CD8-positive, alpha-beta memory T cell (primary cell): Measurements from ENCODE around the gene DAP3. TPM values are rescaled to one million over a fixed set of nuclear protein-coding genes. Genes with fewer than 3 reads are reported as not detected.
"Not testable (repeated sequence)": the region's sequence is repeated elsewhere in the genome, so short reads cannot be mapped to it uniquely, and the experiment has no call there.

ENCODE experiments used
- CTCF ChIA-PET: fragments of 350-600 bp; sonication (Branson Sonifier 250); formaldehyde crosslinking; loops from one replicate; lab custom pipeline; 2021; ENCODE audit warnings: antibody characterized with exemption; lab: Charles Lee
- POLR2A ChIA-PET: fragments of 350-600 bp; sonication (Branson Sonifier 250); formaldehyde crosslinking; loops from one replicate; lab custom pipeline; 2021; ENCODE audit warnings: antibody characterized with exemption; lab: Charles Lee
- DNase-seq, 5 donors: peaks; one replicate each; pipeline versions ENCODE4 v3.0.0 to v3.0.0-alpha.2; 2020 to 2022; ENCODE audit warnings: mixed read lengths in 1 of 5
- H3K27ac ChIP-seq: one replicate; pipeline ENCODE4 v1.7.0; 2013; ENCODE audit warnings: low read depth, mild to moderate bottlenecking, low read length, moderate library complexity
- H3K27me3 ChIP-seq: 2 replicates; pipeline ENCODE4 v1.7.0; 2013; ENCODE audit warnings: low read length, mild to moderate bottlenecking; ENCODE audit not compliant: insufficient read depth, poor library complexity, severe bottlenecking
- H3K36me3 ChIP-seq: 2 replicates; pipeline ENCODE4 v1.7.0; 2013; ENCODE audit warnings: mild to moderate bottlenecking, low read length, moderate library complexity; ENCODE audit not compliant: insufficient read depth
- H3K4me1 ChIP-seq: 2 replicates; pipeline ENCODE4 v1.7.0; 2013; ENCODE audit warnings: mild to moderate bottlenecking, low read length, moderate library complexity; ENCODE audit not compliant: insufficient read depth
- H3K4me3 ChIP-seq: 2 replicates; pipeline ENCODE4 v1.7.0; 2013; ENCODE audit warnings: mild to moderate bottlenecking, low read length
- H3K9me3 ChIP-seq: 2 replicates; pipeline ENCODE4 v1.7.0; 2013; ENCODE audit warnings: mild to moderate bottlenecking, low read length
- H3K27ac Mint-ChIP-seq, 8 donors: one replicate each; pipeline ENCODE4 v1.8.0; 2020 to 2021; ENCODE audit warnings: mixed read lengths in 8 of 8, mild to moderate bottlenecking in 6 of 8, inconsistent platforms in 3 of 8, moderate library complexity in 3 of 8
- H3K27me3 Mint-ChIP-seq, 2 donors: one replicate each; pipeline ENCODE4 v1.8.0; 2020 to 2021; ENCODE audit warnings: mixed read lengths in 2 of 2, mild to moderate bottlenecking in 1 of 2, moderate library complexity in 1 of 2
- H3K36me3 Mint-ChIP-seq, 3 donors: one replicate each; pipeline ENCODE4 v1.8.0; 2020 to 2021; ENCODE audit warnings: mixed read lengths in 3 of 3, inconsistent platforms in 1 of 3, mild to moderate bottlenecking in 1 of 3
- H3K4me1 Mint-ChIP-seq, 3 donors: one replicate each; pipeline ENCODE4 v1.8.0; 2020 to 2021; ENCODE audit warnings: mixed read lengths in 3 of 3, inconsistent platforms in 1 of 3, mild to moderate bottlenecking in 1 of 3
- H3K4me3 Mint-ChIP-seq, 7 donors: one replicate each; pipeline ENCODE4 v1.8.0; 2020 to 2021; ENCODE audit warnings: mixed read lengths in 7 of 7, mild to moderate bottlenecking in 6 of 7, moderate library complexity in 4 of 7, inconsistent platforms in 2 of 7
- H3K9me3 Mint-ChIP-seq, 5 donors: one replicate each; pipeline ENCODE4 v1.8.0; 2020 to 2022; ENCODE audit warnings: mixed read lengths in 5 of 5, mild to moderate bottlenecking in 3 of 5, moderate library complexity in 2 of 5, inconsistent platforms in 1 of 5
- polyA plus RNA-seq: library from polyadenylated mRNA; unstranded; fragments of 300-500 nt; fragmentation: Illumina TruSeq; gene quantifications from one replicate; pipeline ENCODE4 v1.2.3, GENCODE V29; 2021
- total RNA-seq, 2 experiments: library from RNA; stranded (reverse); gene quantifications; one replicate each; pipeline ENCODE4 v1.2.3, GENCODE V29; 2021

Gene DAP3
- total and polyA plus RNA-seq, 3 experiments from 2014 or later = 96.7 to 160 (median 156) TPM

DNA sequence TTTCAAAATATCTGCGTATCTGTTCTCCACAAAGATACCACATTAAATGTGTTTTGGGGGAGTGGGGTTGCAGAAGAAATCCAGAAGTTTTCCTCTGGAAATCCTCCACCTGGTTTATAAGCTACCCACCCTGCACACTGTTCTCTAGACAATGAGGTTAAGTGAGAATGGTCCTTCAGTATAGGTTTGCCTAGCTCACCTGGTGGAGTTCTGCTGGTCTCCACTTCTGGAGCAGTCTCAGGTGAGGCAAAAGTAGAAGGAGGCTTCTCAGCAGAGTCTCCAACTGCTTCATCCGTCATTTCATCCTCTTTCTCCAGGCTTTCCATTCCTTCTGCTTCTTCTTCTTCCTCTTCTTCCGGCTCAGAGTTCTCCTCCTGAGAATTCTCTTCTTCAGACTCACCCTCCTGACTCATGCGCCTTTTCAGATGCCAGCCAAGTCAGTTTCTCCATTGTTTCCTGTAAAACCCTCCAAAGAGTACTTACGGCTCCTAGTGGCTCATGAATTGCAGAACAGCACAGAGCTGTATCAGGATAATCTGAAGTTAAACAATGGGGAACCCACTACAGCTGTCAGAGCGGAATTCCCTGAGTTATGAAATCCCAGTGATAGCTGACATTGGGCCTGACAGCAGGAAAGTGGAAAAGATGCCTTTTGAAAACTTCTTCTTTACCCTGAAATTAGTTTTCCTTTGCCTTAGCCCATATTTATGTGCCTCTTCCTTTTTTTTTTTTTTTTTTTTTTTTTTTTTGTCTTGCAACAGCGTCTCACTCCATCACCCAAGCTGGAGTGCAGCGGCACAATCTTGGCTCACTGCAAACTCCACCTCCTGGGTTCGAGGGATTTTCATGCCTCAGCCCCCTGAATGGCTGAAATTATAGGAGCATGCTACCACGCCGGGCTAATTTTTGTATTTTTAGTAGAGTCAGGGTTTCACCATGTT lies 40.4 kb upstream of the DAP3 start:
- H3K36me3 Mint-ChIP-seq = peaks cover 0 to 3% (median 0%) of the 10 kb centered on the region in 3 donors
- Histone ChIP-seq H3K4me1 (no peaks in the 10 kb centered on the region), H3K27ac (no peak overlapping the region), H3K27me3 (no peaks in the 10 kb centered on the region), H3K4me3 (no peak overlapping the region), H3K9me3 (no peaks in the 10 kb centered on the region), H3K36me3 (no peaks in the 10 kb centered on the region)
- ChIA-PET POLR2A (interaction anchor here (0.7 kb wide), 1 partner anchor 76 kb away, joined by 7 read pairs; no protein-coding TSS in a partner anchor), CTCF (no interaction called here)
- H3K27ac Mint-ChIP-seq = peak overlapping the region in 1 of 8 donors; percentile 25
- no peaks in the 10 kb centered on the region for H3K4me1 Mint-ChIP-seq
- peaks cover 1 to 4% of the 10 kb centered on the region in 2 donors for H3K27me3 Mint-ChIP-seq
- no peaks in the 10 kb centered on the region for H3K9me3 Mint-ChIP-seq
- no peak overlapping the region for H3K4me3 Mint-ChIP-seq
- no peak for DNase-seq

DNA sequence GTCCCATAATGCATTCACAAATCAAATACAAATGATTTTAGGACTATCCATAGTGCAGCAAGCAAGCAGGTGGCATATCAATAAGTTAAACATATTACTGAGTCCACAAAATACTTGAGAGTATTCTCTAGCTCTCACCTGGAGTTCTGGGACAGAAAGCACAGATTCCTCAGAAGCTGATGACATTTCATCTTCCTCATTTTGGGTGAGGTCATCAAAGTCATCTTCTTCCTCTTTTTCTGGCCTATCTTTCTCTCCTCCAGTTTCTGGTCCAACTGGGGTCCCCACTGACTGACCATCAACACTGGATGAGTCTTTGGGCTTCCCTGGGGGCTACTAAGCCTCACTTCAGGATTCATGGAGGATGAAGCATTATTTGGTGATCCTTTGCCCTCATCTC lies 39.2 kb upstream of the DAP3 start:
- Mint-ChIP-seq H3K4me1 (no peaks in the 10 kb centered on the region), H3K27me3 (peaks cover 1 to 4% of the 10 kb centered on the region in 2 donors), H3K4me3 (no peak overlapping the region), H3K27ac (no peak overlapping the region), H3K36me3 (no peaks in the 10 kb centered on the region), H3K9me3 (no peaks in the 10 kb centered on the region)
- Histone ChIP-seq H3K27me3 (no peaks in the 10 kb centered on the region), H3K4me1 (no peaks in the 10 kb centered on the region), H3K4me3 (no peak overlapping the region), H3K9me3 (no peaks in the 10 kb centered on the region), H3K36me3 (no peaks in the 10 kb centered on the region), H3K27ac (no peak overlapping the region)
- POLR2A ChIA-PET = no interaction called here
- CTCF ChIA-PET = no interaction called here
- no peak for DNase-seq

DNA sequence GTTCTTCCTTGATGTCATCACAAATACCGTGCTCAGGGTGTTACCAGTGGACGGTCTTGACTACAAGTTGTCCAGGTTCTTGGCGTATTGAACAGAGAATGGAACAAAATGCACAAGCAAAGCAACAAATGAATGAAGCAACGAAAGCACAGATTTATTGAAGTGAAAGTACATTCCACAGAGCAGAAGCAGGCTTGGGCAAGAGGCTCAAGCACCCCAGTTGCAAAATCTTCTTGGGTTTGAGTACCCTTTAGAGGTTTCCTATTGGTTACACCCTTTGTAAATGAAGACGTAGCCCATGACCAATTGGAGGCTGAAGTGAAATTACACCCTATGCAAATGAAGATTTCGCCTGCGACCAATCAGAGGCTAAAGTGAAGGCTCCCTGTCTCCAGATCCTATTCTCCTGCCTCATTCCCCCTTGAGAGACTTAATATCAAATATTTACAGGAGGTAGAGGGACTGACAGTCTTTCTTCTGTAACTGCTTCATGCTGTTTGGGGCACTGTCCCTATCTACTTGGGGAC lies 38.6 kb upstream of the DAP3 start:
- no peaks in the 10 kb centered on the region for H3K4me1 ChIP-seq
- no peak overlapping the region for H3K27ac Mint-ChIP-seq
- no peaks in the 10 kb centered on the region for H3K36me3 ChIP-seq
- H3K36me3 Mint-ChIP-seq = no peaks in the 10 kb centered on the region
- peaks cover 1 to 4% of the 10 kb centered on the region in 2 donors for H3K27me3 Mint-ChIP-seq
- no peaks in the 10 kb centered on the region for H3K27me3 ChIP-seq
- H3K4me1 Mint-ChIP-seq = no peaks in the 10 kb centered on the region
- DNase-seq = no peak
- H3K9me3 Mint-ChIP-seq = no peaks in the 10 kb centered on the region
- no peak overlapping the region for H3K27ac ChIP-seq
- H3K4me3 Mint-ChIP-seq = no peak overlapping the region
- CTCF ChIA-PET = interaction anchor here (1.7 kb wide), 1 partner anchor 12 kb away, joined by 3 read pairs; no protein-coding TSS in a partner anchor
- POLR2A ChIA-PET = interaction anchor here (0.6 kb wide), 1 partner anchor 456 kb away, joined by 5 read pairs; no protein-coding TSS in a partner anchor
- no peak overlapping the region for H3K4me3 ChIP-seq
- no peaks in the 10 kb centered on the region for H3K9me3 ChIP-seq

DNA sequence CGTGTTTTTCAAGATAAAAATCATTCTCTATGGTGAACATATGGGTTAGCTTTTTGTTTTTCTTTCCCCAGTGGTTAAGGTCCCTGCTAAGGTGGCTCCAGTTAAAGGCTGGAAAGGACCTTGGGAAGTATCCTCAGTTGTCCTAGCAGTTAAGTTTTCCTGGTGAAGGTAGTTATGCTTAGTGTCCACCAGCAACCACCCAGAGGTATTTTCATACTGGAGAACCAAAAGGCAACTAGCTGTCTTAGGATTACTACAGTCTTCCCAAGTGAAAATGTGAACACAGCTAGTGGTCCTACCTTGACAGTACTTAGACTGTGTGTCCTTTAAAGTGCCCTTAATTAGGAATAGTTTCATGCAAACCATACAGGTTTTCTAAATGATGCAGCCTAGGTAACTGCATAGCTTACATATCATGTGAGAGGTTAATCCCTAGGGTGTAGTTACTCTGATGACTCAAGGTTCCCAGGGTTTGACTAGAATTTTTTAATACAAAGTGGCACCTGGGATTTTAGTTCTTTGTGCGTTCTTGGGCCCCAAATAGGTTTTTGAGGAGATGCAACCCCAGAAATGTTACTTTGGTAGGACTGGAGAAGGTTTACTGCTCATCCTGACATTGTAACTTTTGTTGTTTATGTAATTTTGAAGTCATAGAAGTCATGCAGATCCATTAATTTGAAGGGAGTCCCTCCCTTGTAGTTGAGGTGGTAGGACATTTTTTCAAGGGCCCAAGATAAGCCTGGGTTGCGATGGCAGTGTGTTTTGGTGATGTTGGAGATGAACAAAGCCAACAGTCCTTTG lies 36.8 kb upstream of the DAP3 start:
- Histone ChIP-seq H3K27me3 (no peaks in the 10 kb centered on the region), H3K9me3 (no peaks in the 10 kb centered on the region), H3K4me1 (no peaks in the 10 kb centered on the region), H3K4me3 (no peak overlapping the region), H3K36me3 (no peaks in the 10 kb centered on the region), H3K27ac (no peak overlapping the region)
- no peaks in the 10 kb centered on the region for H3K9me3 Mint-ChIP-seq
- DNase-seq = no peak
- ChIA-PET CTCF (interaction anchor here (1.7 kb wide), 1 partner anchor 14 kb away, joined by 3 read pairs; no protein-coding TSS in a partner anchor), POLR2A (no interaction called here)
- H3K4me3 Mint-ChIP-seq = no peak overlapping the region
- H3K27me3 Mint-ChIP-seq = peaks cover 1 to 4% of the 10 kb centered on the region in 2 donors
- H3K4me1 Mint-ChIP-seq = no peaks in the 10 kb centered on the region
- no peaks in the 10 kb centered on the region for H3K36me3 Mint-ChIP-seq
- H3K27ac Mint-ChIP-seq = no peak overlapping the region

DNA sequence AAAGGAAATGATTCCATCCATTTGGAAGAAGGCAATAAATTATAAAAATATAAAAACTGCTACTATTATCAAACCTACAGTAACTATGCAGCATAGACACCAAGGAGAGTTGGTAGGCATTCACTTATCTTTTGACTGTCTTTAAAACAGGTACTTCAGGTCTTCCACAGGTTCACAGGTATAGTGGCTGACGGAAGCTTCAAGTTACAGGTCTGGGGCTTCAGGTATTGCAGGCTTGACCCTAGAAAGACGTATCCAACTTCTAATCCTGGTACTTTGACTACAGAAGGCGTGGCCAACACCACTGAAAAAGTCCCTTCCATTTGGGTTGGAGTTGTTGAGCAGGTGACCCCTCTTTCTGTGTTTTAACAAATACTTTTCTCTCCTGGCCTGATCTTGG lies 35.9 kb upstream of the DAP3 start:
- H3K36me3 ChIP-seq = no peaks in the 10 kb centered on the region
- no peak overlapping the region for H3K27ac Mint-ChIP-seq
- H3K4me1 ChIP-seq = no peaks in the 10 kb centered on the region
- no peaks in the 10 kb centered on the region for H3K9me3 ChIP-seq
- no peak overlapping the region for H3K4me3 ChIP-seq
- H3K9me3 Mint-ChIP-seq = no peaks in the 10 kb centered on the region
- H3K27me3 Mint-ChIP-seq = peaks cover 1 to 4% of the 10 kb centered on the region in 2 donors
- ChIA-PET CTCF (no interaction called here), POLR2A (no interaction called here)
- H3K4me1 Mint-ChIP-seq = no peaks in the 10 kb centered on the region
- no peak overlapping the region for H3K4me3 Mint-ChIP-seq
- no peak for DNase-seq
- peaks cover 0 to 2% (median 0%) of the 10 kb centered on the region in 3 donors for H3K36me3 Mint-ChIP-seq
- H3K27ac ChIP-seq = no peak overlapping the region
- H3K27me3 ChIP-seq = no peaks in the 10 kb centered on the region

DNA sequence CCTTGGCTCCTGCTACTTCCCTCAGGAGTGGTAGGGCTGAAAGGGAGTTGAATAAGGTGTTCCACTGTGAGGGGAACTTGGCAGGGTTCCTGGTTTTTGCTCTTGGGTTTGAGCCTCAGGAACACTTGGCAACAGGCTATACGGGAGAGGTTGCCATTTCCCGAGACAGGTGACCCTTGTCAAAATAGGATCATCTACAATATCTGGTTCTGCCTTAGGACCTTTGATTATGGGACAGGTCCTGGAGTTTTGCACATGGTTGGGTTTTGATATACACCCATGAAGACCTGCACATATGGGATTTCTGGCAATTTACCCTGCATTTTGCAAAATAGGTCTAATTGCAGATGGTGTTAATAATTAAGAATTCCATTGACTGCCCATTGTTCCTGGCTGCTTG lies 31.4 kb upstream of the DAP3 start:
- no peak for DNase-seq
- Mint-ChIP-seq H3K36me3 (peaks cover 4 to 42% (median 27%) of the 10 kb centered on the region in 3 donors), H3K4me3 (no peak overlapping the region), H3K9me3 (no peaks in the 10 kb centered on the region), H3K27ac (peak overlapping the region in 2 of 8 donors; percentile 23 to 76), H3K27me3 (no peaks in the 10 kb centered on the region), H3K4me1 (no peaks in the 10 kb centered on the region)
- no peak overlapping the region for H3K27ac ChIP-seq
- ChIA-PET POLR2A (no interaction called here), CTCF (no interaction called here)
- H3K9me3 ChIP-seq = no peaks in the 10 kb centered on the region
- no peaks in the 10 kb centered on the region for H3K27me3 ChIP-seq
- H3K36me3 ChIP-seq = peaks cover 12% of the 10 kb centered on the region
- no peak overlapping the region for H3K4me3 ChIP-seq
- no peaks in the 10 kb centered on the region for H3K4me1 ChIP-seq

DNA sequence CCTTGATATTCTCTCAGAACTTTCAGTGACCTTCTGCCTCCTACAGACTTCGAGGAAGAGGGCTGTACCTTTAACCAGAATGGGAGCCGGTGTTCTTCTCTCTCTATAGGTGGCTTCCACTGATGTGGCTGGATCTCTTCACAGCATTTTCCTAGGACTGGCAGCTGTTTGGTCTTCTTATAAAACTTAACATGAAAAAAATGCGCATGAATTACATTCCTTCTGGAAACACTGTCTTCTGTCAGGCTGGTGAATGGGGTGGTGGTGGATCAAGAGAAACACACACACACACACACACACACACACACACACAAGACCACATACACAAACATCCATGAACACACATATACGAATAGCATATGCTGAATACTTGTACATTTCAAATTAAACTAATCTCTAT lies 27.7 kb upstream of the DAP3 start:
- H3K9me3 Mint-ChIP-seq, H3K27me3 ChIP-seq, POLR2A ChIA-PET, H3K9me3 ChIP-seq, H3K27me3 Mint-ChIP-seq, CTCF ChIA-PET, H3K4me3 ChIP-seq, H3K4me3 Mint-ChIP-seq, DNase-seq, H3K27ac ChIP-seq, H3K4me1 ChIP-seq, H3K4me1 Mint-ChIP-seq: not testable (repeated sequence)
- peaks cover 6 to 72% (median 33%) of the 10 kb centered on the region in 3 donors for H3K36me3 Mint-ChIP-seq
- peak overlapping the region in 1 of 8 donors; percentile 32 for H3K27ac Mint-ChIP-seq
- H3K36me3 ChIP-seq = peaks cover 22% of the 10 kb centered on the region
